GM23338 (cell line): ENCODE data around the gene CROCC2. TPM values are rescaled to one million over a fixed set of nuclear protein-coding genes. Genes with fewer than 3 reads are reported as not detected.

ENCODE experiments used
- ATAC-seq: fragments of 200-7000 bp; cut with Tn5 transposase; 3 replicates; pipeline ENCODE4 v1.9.1; 2020
- DNase-seq: peaks from one replicate; pipeline ENCODE4 v3.0.0-alpha.2; 2015; ENCODE audit warnings: low spot score
- H2AFZ ChIP-seq: fragments of 200-600 bp; sonication (generic); 2 replicates; pipeline ENCODE4 v1.8.0; 2016; ENCODE audit warnings: antibody characterized with exemption, mild to moderate bottlenecking, moderate library complexity
- H3F3A ChIP-seq: fragments of 200-600 bp; sonication (generic); replicated peaks from 2 replicates; pipeline ENCODE4 v1.8.0; 2017; ENCODE audit warnings: antibody characterized with exemption, mixed run types, low read depth
- H3K27ac ChIP-seq: fragments of 200-600 bp; sonication (generic); 2 replicates; pipeline ENCODE4 v1.6.1; 2016; ENCODE audit warnings: low read depth
- H3K27me3 ChIP-seq: fragments of 200-600 bp; sonication (generic); 2 replicates; pipeline ENCODE4 v1.8.0; 2016; ENCODE audit warnings: mild to moderate bottlenecking, mixed run types, moderate library complexity; ENCODE audit not compliant: insufficient read depth
- H3K36me3 ChIP-seq: fragments of 200-600 bp; sonication (generic); 2 replicates; pipeline ENCODE4 v1.8.0; 2016; ENCODE audit warnings: mild to moderate bottlenecking; ENCODE audit not compliant: insufficient read depth
- H3K4me1 ChIP-seq: fragments of 200-600 bp; sonication (generic); 2 replicates; pipeline ENCODE4 v1.8.0; 2016; ENCODE audit warnings: mild to moderate bottlenecking, moderate library complexity; ENCODE audit not compliant: insufficient read depth
- H3K4me2 ChIP-seq: fragments of 200-600 bp; sonication (generic); 2 replicates; pipeline ENCODE4 v1.7.1; 2017; ENCODE audit warnings: mixed run types
- H3K4me3 ChIP-seq: fragments of 200-600 bp; sonication (generic); 2 replicates; pipeline ENCODE4 v1.6.1; 2016; ENCODE audit warnings: mixed run types
- H3K79me2 ChIP-seq: fragments of 200-600 bp; sonication (generic); replicated peaks from 2 replicates; pipeline ENCODE4 v1.8.0; 2017; ENCODE audit warnings: mild to moderate bottlenecking; ENCODE audit not compliant: insufficient read depth
- H3K9me2 ChIP-seq: fragments of 200-600 bp; sonication (generic); 2 replicates; pipeline ENCODE4 v1.8.0; 2017; ENCODE audit not compliant: insufficient read depth
- H4K20me1 ChIP-seq: fragments of 200-600 bp; sonication (generic); replicated peaks from 2 replicates; pipeline ENCODE4 v1.8.0; 2017; ENCODE audit warnings: mild to moderate bottlenecking; ENCODE audit not compliant: insufficient read depth
- H3K27ac Mint-ChIP-seq: 2 replicates; pipeline ENCODE4 v1.8.0; 2020; ENCODE audit warnings: inconsistent platforms, mild to moderate bottlenecking, moderate library complexity, mixed read lengths
- H3K27me3 Mint-ChIP-seq: 3 replicates; pipeline ENCODE4 v1.8.0; 2022; ENCODE audit warnings: low read depth, mild to moderate bottlenecking, moderate library complexity, mixed read lengths, inconsistent platforms; ENCODE audit not compliant: insufficient read depth, poor library complexity
- H3K36me3 Mint-ChIP-seq: 3 replicates; pipeline ENCODE4 v1.8.0; 2021; ENCODE audit warnings: low read depth, mild to moderate bottlenecking, inconsistent platforms, moderate library complexity, mixed read lengths
- H3K4me1 Mint-ChIP-seq: 3 replicates; pipeline ENCODE4 v1.8.0; 2020; ENCODE audit warnings: mild to moderate bottlenecking, inconsistent platforms, mixed read lengths
- H3K4me3 Mint-ChIP-seq: 3 replicates; pipeline ENCODE4 v1.8.0; 2021; ENCODE audit warnings: moderate library complexity, mild to moderate bottlenecking, inconsistent platforms, mixed read lengths
- H3K9me3 Mint-ChIP-seq: 3 replicates; pipeline ENCODE4 v1.8.0; 2020; ENCODE audit warnings: moderate library complexity, mild to moderate bottlenecking, inconsistent platforms, mixed read lengths
- CREB1 ChIP-seq: fragments of 250-450 bp; sonication (Bioruptor Pico); IDR thresholded peaks from 2 replicates; pipeline ENCODE4 v1.5.0; 2020; ENCODE audit warnings: low read depth, mild to moderate bottlenecking, moderate library complexity
- EZH2 ChIP-seq: fragments of 200-600 bp; sonication (generic); IDR thresholded peaks from one replicate; pipeline ENCODE4 v1.8.0; 2017; ENCODE audit warnings: antibody characterized with exemption, mild to moderate bottlenecking, low read depth; ENCODE audit not compliant: unreplicated experiment
- EZH2phosphoT487 ChIP-seq: fragments of 200-600 bp; sonication (generic); IDR thresholded peaks from one replicate; pipeline ENCODE4 v1.8.1; 2018; ENCODE audit warnings: antibody characterized with exemption; ENCODE audit not compliant: unreplicated experiment
- JUNB ChIP-seq: IDR thresholded peaks from one replicate; pipeline ENCODE4 v1.6.1; 2016; ENCODE audit warnings: antibody characterized with exemption; ENCODE audit not compliant: unreplicated experiment
- NANOG ChIP-seq: IDR thresholded peaks from 2 replicates; pipeline ENCODE4 v1.6.1; 2016; ENCODE audit warnings: antibody characterized with exemption, borderline replicate concordance
- STAT1 ChIP-seq: IDR thresholded peaks from one replicate; pipeline ENCODE4 v1.6.1; 2016; ENCODE audit warnings: antibody characterized with exemption; ENCODE audit not compliant: unreplicated experiment
- ZNF114 ChIP-seq: fragments of 250-450 bp; sonication (Bioruptor Pico); IDR thresholded peaks from 2 replicates; pipeline ENCODE4 v1.5.0; 2020; ENCODE audit warnings: mild to moderate bottlenecking, moderate library complexity
- ZNF331 ChIP-seq: fragments of 250-450 bp; sonication (Bioruptor Pico); IDR thresholded peaks from 2 replicates; pipeline ENCODE4 v1.5.0; 2020; ENCODE audit warnings: low read depth, mild to moderate bottlenecking, moderate library complexity
- ZNF462 ChIP-seq: fragments of 250-450 bp; sonication (Bioruptor Pico); IDR thresholded peaks from 2 replicates; pipeline ENCODE4 v1.5.0; 2020; ENCODE audit warnings: mild to moderate bottlenecking, moderate library complexity
- polyA plus RNA-seq: library from polyadenylated mRNA; unstranded; fragments of >200 nt; fragmentation: Nextera tagmentation; extraction: Ambion mirVana; gene quantifications from 2 replicates; pipeline ENCODE4 v1.2.1, GENCODE V29; 2016
- total RNA-seq: library from RNA; depleted of rRNA; stranded (reverse); fragments of >200 nt; shearing (Covaris generic); gene quantifications from 2 replicates; pipeline ENCODE4 v1.2.3, GENCODE V29; 2014
- TF ChIP-seq, protein P1 (sequence below): IDR thresholded peaks from 2 replicates; pipeline ENCODE4 v1.6.1; 2016; ENCODE audit warnings: antibody characterized with exemption
- TF ChIP-seq, protein P2 (sequence below): IDR thresholded peaks from one replicate; pipeline ENCODE4 v1.6.1; 2018; ENCODE audit warnings: antibody characterized with exemption; ENCODE audit not compliant: unreplicated experiment

The CROCC2 gene
- total and polyA plus RNA-seq, 2 experiments from 2014 or later = not detected

- TF ChIP-seq ZNF462 (CRISPR knock-in tag) (no peak), STAT1 (no peak), ZNF331 (no peak)
- TF ChIP-seq, protein P1, sequence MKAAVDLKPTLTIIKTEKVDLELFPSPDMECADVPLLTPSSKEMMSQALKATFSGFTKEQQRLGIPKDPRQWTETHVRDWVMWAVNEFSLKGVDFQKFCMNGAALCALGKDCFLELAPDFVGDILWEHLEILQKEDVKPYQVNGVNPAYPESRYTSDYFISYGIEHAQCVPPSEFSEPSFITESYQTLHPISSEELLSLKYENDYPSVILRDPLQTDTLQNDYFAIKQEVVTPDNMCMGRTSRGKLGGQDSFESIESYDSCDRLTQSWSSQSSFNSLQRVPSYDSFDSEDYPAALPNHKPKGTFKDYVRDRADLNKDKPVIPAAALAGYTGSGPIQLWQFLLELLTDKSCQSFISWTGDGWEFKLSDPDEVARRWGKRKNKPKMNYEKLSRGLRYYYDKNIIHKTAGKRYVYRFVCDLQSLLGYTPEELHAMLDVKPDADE = no peak
Measured at GRCh38 chr2:240904216-240905175, 1.6 kb upstream of the CROCC2 start (continued).

- Histone ChIP-seq H2AFZ (no peak overlapping the region), H3K27ac (no peak overlapping the region), H3K36me3 (no peaks in the 10 kb centered on the region), H3K27me3 (no peaks in the 10 kb centered on the region), H3K4me2 (no peak overlapping the region), H3K9me2 (no peaks in the 10 kb centered on the region), H3F3A (no peaks in the 10 kb centered on the region), H3K4me1 (no peaks in the 10 kb centered on the region), H3K79me2 (no peaks in the 10 kb centered on the region), H4K20me1 (no peaks in the 10 kb centered on the region), H3K4me3 (no peak overlapping the region)
- no peaks in the 10 kb centered on the region; the same call in 2 of the 3 replicates for H3K4me1 Mint-ChIP-seq
- H3K9me3 Mint-ChIP-seq = peaks cover 13% of the 10 kb centered on the region; the same call in 1 of the 3 replicates
- no peak for DNase-seq
- no peak overlapping the region for H3K27ac Mint-ChIP-seq
- no peaks in the 10 kb centered on the region for H3K36me3 Mint-ChIP-seq
- H3K27me3 Mint-ChIP-seq = peaks cover 3% of the 10 kb centered on the region
- H3K4me3 Mint-ChIP-seq = no peak overlapping the region
- no peak for ATAC-seq
- TF ChIP-seq, protein P2, sequence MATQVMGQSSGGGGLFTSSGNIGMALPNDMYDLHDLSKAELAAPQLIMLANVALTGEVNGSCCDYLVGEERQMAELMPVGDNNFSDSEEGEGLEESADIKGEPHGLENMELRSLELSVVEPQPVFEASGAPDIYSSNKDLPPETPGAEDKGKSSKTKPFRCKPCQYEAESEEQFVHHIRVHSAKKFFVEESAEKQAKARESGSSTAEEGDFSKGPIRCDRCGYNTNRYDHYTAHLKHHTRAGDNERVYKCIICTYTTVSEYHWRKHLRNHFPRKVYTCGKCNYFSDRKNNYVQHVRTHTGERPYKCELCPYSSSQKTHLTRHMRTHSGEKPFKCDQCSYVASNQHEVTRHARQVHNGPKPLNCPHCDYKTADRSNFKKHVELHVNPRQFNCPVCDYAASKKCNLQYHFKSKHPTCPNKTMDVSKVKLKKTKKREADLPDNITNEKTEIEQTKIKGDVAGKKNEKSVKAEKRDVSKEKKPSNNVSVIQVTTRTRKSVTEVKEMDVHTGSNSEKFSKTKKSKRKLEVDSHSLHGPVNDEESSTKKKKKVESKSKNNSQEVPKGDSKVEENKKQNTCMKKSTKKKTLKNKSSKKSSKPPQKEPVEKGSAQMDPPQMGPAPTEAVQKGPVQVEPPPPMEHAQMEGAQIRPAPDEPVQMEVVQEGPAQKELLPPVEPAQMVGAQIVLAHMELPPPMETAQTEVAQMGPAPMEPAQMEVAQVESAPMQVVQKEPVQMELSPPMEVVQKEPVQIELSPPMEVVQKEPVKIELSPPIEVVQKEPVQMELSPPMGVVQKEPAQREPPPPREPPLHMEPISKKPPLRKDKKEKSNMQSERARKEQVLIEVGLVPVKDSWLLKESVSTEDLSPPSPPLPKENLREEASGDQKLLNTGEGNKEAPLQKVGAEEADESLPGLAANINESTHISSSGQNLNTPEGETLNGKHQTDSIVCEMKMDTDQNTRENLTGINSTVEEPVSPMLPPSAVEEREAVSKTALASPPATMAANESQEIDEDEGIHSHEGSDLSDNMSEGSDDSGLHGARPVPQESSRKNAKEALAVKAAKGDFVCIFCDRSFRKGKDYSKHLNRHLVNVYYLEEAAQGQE = no peak
- TF ChIP-seq ZNF114 (CRISPR knock-in tag) (no peak), EZH2 (no peak), STAT1 (no peak), CREB1 (no peak), EZH2phosphoT487 (no peak), ZNF331 (no peak), JUNB (no peak), NANOG (no peak)
Measured at GRCh38 chr2:240905176-240905781, 857 bp upstream of the CROCC2 start.
